Stimulated activated CD4-positive, alpha-beta T cell treated with anti-CD3 and anti-CD28 coated beads, Interleukin-1b, Interleukin-23, amount 100 ng/mL, for 24 hours (primary cell): Measurements from ENCODE around the gene CHRNA9.
"Not testable (repeated sequence)": the region's sequence is repeated elsewhere in the genome, so short reads cannot be mapped to it uniquely, and the experiment has no call there.

Experiments
- DNase-seq, 4 experiments: peaks; one replicate each; pipeline ENCODE4 v3.0.0-alpha.2; 2020; ENCODE audit warnings: low read depth in 4 of 4, low spot score in 1 of 4

Gene CHRNA9

GRCh38 chr4:40378619-40379018 is 43.5 kb downstream of the CHRNA9 start:
- DNase-seq: no peak

DNA sequence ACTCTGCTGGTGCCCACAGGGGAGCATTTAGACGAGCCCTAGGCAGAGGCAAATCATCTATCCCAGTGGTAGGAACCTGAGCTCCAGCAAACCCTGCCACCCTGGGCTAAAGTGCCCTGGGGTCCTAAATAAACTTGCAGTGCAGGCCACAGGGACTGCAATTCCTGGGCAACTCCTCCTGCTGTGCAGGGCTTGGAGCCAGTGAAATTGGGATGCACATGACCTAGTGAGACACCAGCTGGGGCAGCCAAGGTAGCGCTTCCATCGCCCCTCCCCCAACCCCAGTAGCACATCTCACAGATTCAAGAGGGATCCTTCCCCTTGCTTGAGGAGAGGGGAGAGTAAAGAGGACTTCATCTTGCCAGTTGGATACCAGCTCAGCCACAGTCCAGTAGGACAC is 44.1 kb downstream of the CHRNA9 start:
- no peak for DNase-seq

- DNase-seq: no peak
These were observed 45.5 kb downstream of the CHRNA9 start for GRCh38 chr4:40380647-40381046.

DNA sequence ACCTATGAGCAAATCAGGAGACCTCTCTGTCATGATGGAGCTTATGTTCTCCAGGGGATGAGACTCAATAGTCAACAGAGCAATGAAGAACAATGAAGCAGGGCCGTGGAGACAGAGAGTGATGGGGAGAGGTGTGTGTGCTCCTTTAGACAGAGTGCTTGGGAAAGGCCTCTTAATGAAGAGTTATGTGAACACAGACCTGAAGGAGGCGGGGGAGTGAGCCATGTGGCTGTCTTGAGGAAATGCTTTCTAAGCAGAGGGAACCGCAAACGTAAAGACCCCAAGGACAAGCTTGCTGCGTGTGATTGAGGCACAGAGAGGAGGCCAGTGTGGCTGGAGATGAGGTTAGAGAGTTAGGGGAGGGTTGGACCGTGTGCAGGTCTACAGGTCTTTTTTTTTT is 53.1 kb downstream of the CHRNA9 start:
- DNase-seq: no peak

GRCh38 chr4:40389986-40390385 is 54.9 kb downstream of the CHRNA9 start:
- DNase-seq: no peak

- not testable (repeated sequence) for DNase-seq
These were observed 57.1 kb downstream of the CHRNA9 start for GRCh38 chr4:40392241-40392640.

DNA sequence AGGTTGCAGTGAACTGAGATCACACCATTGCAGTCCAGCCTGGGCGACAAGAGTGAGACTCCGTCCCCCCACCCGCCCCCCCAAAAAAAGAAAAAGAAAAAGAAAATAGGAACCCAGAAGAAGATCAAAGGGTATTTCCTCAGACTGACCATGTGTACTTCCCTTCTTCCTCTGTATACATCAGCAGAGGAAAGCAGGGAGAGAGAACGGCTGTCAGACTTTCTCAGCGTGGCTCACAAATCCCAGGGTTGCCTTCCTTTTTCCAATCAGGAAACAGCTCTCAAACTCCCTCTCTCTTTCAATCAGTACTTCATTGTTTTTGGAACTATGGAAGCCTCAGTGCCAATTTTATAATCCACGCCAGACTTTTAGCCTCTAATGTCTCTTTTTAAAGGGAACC is 59.1 kb downstream of the CHRNA9 start:
- DNase-seq: no peak

GRCh38 chr4:40395166-40395900 is 60.2 kb downstream of the CHRNA9 start:
- no peak for DNase-seq

- no peak for DNase-seq
These were observed 61.0 kb downstream of the CHRNA9 start for GRCh38 chr4:40395908-40396793.

- no peak for DNase-seq
These were observed 64.4 kb downstream of the CHRNA9 start for GRCh38 chr4:40399578-40399977.

GRCh38 chr4:40401096-40401495 is 66.0 kb downstream of the CHRNA9 start:
- no peak for DNase-seq

DNA sequence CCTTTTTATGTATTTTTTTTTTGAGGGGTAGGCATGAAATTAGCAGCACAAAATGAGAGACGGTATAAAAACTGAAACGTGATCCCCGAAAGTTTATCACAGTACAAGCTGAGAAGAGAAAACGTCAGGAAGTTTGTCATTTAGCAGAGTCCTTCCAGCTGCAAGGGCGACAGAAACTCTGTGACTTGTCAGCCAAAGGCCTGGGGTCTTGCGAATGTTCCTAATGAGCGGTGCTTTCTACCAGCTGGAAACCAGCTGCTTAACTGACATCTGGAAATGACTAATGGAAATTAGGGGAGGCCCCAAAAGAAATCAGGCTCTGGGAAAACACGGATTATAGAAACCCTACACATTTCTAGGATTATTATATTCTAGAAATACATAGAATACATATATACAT is 66.5 kb downstream of the CHRNA9 start:
- DNase-seq: no peak

DNA sequence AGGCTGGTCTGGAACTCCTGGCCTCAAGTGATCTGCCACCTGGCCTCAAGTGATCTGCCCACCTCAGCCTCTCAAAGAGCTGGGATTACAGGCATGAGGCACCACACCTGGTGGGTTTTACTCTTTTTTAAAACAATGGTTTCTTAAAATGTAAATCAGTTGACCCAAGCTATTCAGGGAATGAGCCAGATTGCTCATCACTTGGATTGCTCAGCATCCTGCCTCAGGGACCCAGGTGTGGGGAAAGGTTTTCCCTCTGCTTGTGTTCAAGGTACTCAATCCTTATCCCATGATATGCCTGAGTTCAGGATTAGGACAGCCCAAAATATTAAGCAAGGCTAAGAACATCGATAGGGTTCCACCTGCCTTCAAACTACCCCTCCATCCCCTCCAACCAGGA is 67.4 kb downstream of the CHRNA9 start:
- DNase-seq: no peak

GRCh38 chr4:40403081-40403480 is 67.9 kb downstream of the CHRNA9 start:
- no peak for DNase-seq
